Glutamatergic neuron (in vitro differentiated cells): ENCODE data around the gene PPP2R3A. TPM values are rescaled to one million over a fixed set of nuclear protein-coding genes. Genes with fewer than 3 reads are reported as not detected.

Source experiments
- DNase-seq: peaks from one replicate; pipeline ENCODE4 v3.0.0; 2022
- H3K27ac Mint-ChIP-seq: one replicate; pipeline ENCODE4 v1.8.0; 2020; ENCODE audit warnings: mild to moderate bottlenecking, mixed read lengths, inconsistent platforms; ENCODE audit not compliant: unreplicated experiment
- H3K27me3 Mint-ChIP-seq: one replicate; pipeline ENCODE4 v1.8.0; 2020; ENCODE audit warnings: mild to moderate bottlenecking, moderate library complexity, mixed read lengths, inconsistent platforms; ENCODE audit not compliant: unreplicated experiment
- H3K36me3 Mint-ChIP-seq: one replicate; pipeline ENCODE4 v1.8.0; 2020; ENCODE audit warnings: mild to moderate bottlenecking, mixed read lengths, inconsistent platforms; ENCODE audit not compliant: unreplicated experiment
- H3K4me1 Mint-ChIP-seq: one replicate; pipeline ENCODE4 v1.8.0; 2020; ENCODE audit warnings: mild to moderate bottlenecking, low read depth, mixed read lengths, inconsistent platforms; ENCODE audit not compliant: unreplicated experiment
- H3K4me3 Mint-ChIP-seq: one replicate; pipeline ENCODE4 v1.8.0; 2020; ENCODE audit warnings: mild to moderate bottlenecking, mixed read lengths, inconsistent platforms; ENCODE audit not compliant: unreplicated experiment
- H3K9me3 Mint-ChIP-seq: one replicate; pipeline ENCODE4 v1.8.0; 2020; ENCODE audit warnings: mild to moderate bottlenecking, moderate library complexity, mixed read lengths, inconsistent platforms; ENCODE audit not compliant: unreplicated experiment
- CTCF ChIP-seq: fragments of 200-600 bp; sonication (generic); IDR thresholded peaks from one replicate; pipeline ENCODE4 v1.5.0; 2021; ENCODE audit not compliant: partially characterized antibody, unreplicated experiment
- long read RNA-seq: library from polyadenylated mRNA; unstranded; transcript quantifications from one replicate; pipeline ENCODE4 v2.0.0, GENCODE V29; 2020; ENCODE audit not compliant: unreplicated experiment
- total RNA-seq: library from RNA; stranded (reverse); fragmentation: NEBNext Ultra II Directional; extraction: Animal tissue kit (Norgen Biotek cat#: 25700); gene quantifications from one replicate; pipeline ENCODE4 v1.2.1, GENCODE V29; 2021; ENCODE audit not compliant: unreplicated experiment

The PPP2R3A gene
- total RNA-seq, result 13.0 TPM
- long read RNA-seq, partial matches to known transcripts, result 2 of 4 reads
- long read RNA-seq, other reads (novel, unspliced or antisense), result 1 of 4 reads

- H3K4me3 Mint-ChIP-seq, result peak within 1 kb of the TSS; percentile 87
Measured at GRCh38 chr3:135965506-135966270, at the start of gene PPP2R3A. PPP2R3A (plus strand) TSS chr3:135965728; CDS start chr3:136001499, 35,771 bp downstream.

GRCh38 chr3:135916310-135916709 is 49.2 kb upstream of the PPP2R3A start:
- no peaks in the 10 kb centered on the region for H3K36me3 Mint-ChIP-seq
- H3K9me3 Mint-ChIP-seq, result no peaks in the 10 kb centered on the region
- no peak overlapping the region for H3K27ac Mint-ChIP-seq
- TF ChIP-seq CTCF, result no peak
- H3K4me1 Mint-ChIP-seq, result no peaks in the 10 kb centered on the region
- no peak overlapping the region for H3K4me3 Mint-ChIP-seq
- DNase-seq, result no peak
- H3K27me3 Mint-ChIP-seq, result no peaks in the 10 kb centered on the region

More at GRCh38 chr3:135965506-135966270, at the start of gene PPP2R3A:
- DNase-seq, result peak; percentile 88
- peaks cover 5% of the 10 kb centered on the region for H3K9me3 Mint-ChIP-seq
- peak within 1 kb of the TSS; percentile 70 for H3K27ac Mint-ChIP-seq
- H3K4me1 Mint-ChIP-seq, result peaks cover 21% of the 10 kb centered on the region
- peaks cover 7% of the 10 kb centered on the region for H3K27me3 Mint-ChIP-seq
- TF ChIP-seq CTCF, result no peak
- H3K36me3 Mint-ChIP-seq, result peaks cover under 1% of the 10 kb centered on the region

- Mint-ChIP-seq H3K9me3 (no peaks in the 10 kb centered on the region), H3K4me3 (no peak overlapping the region), H3K36me3 (no peaks in the 10 kb centered on the region), H3K27ac (no peak overlapping the region), H3K27me3 (no peaks in the 10 kb centered on the region), H3K4me1 (no peaks in the 10 kb centered on the region)
- no peak for DNase-seq
- TF ChIP-seq CTCF, result no peak
Measured at GRCh38 chr3:135917076-135917475, 48.5 kb upstream of the PPP2R3A start.

GRCh38 chr3:135917927-135918597 is 47.5 kb upstream of the PPP2R3A start:
- DNase-seq, result no peak
- Mint-ChIP-seq H3K4me1 (no peaks in the 10 kb centered on the region), H3K36me3 (no peaks in the 10 kb centered on the region), H3K27ac (no peak overlapping the region), H3K9me3 (no peaks in the 10 kb centered on the region), H3K4me3 (no peak overlapping the region), H3K27me3 (no peaks in the 10 kb centered on the region)
- TF ChIP-seq CTCF, result no peak

- no peak overlapping the region for H3K27ac Mint-ChIP-seq
- H3K4me3 Mint-ChIP-seq, result no peak overlapping the region
- peak; percentile 53 for TF ChIP-seq CTCF
- no peaks in the 10 kb centered on the region for H3K27me3 Mint-ChIP-seq
- H3K9me3 Mint-ChIP-seq, result no peaks in the 10 kb centered on the region
- H3K36me3 Mint-ChIP-seq, result no peaks in the 10 kb centered on the region
- no peaks in the 10 kb centered on the region for H3K4me1 Mint-ChIP-seq
- no peak for DNase-seq
Measured at GRCh38 chr3:135918600-135918999, 46.9 kb upstream of the PPP2R3A start.
